PC-9 (cell line): ENCODE results near the gene TCEA3. TPM values are rescaled to one million over a fixed set of nuclear protein-coding genes. Genes with fewer than 3 reads are reported as not detected.

Experiments used
- BruUV-seq: library from RNA; stranded (reverse); fragments of 400-500 nt; replicated peaks from 2 replicates; lab custom pipeline; 2021; lab: Mats Ljungman, UMichigan
- CTCF ChIA-PET: fragments of 300-600 bp; sonication (Branson Sonifier 250); formaldehyde crosslinking; loops from one replicate; lab custom pipeline; 2022; ENCODE audit warnings: antibody characterized with exemption; lab: Charles Lee
- POLR2A ChIA-PET: fragments of 300-600 bp; sonication (Branson Sonifier 250); formaldehyde crosslinking; loops from one replicate; lab custom pipeline; 2022; ENCODE audit warnings: antibody characterized with exemption; ENCODE audit not compliant: unreplicated experiment; lab: Charles Lee
- DNase-seq, 2 experiments: peaks; one replicate each; pipeline versions ENCODE4 v3.0.0 to v3.0.0-alpha.2; 2015 to 2022; ENCODE audit warnings: mixed read lengths in 1 of 2
- H2AFZ ChIP-seq: fragments of 200-600 bp; sonication (generic); 2 replicates; pipeline ENCODE4 v1.8.1; 2017; ENCODE audit warnings: antibody characterized with exemption
- H3F3A ChIP-seq: fragments of 200-600 bp; sonication (generic); 2 replicates; pipeline ENCODE4 v1.8.1; 2017; ENCODE audit warnings: antibody characterized with exemption, mild to moderate bottlenecking, low read depth; ENCODE audit not compliant: insufficient read depth
- H3K27ac ChIP-seq: fragments of 200-600 bp; sonication (generic); 2 replicates; pipeline ENCODE4 v1.6.1; 2016; ENCODE audit warnings: mixed run types
- H3K27me3 ChIP-seq: fragments of 200-600 bp; sonication (generic); 2 replicates; pipeline ENCODE4 v1.6.1; 2016; ENCODE audit warnings: low read depth, mixed run types; ENCODE audit not compliant: insufficient read depth
- H3K36me3 ChIP-seq: fragments of 200-600 bp; sonication (generic); 2 replicates; pipeline ENCODE4 v1.6.1; 2016; ENCODE audit warnings: low read depth, mixed run types
- H3K4me1 ChIP-seq: fragments of 200-600 bp; sonication (generic); replicated peaks from 2 replicates; pipeline ENCODE4 v1.6.1; 2016; ENCODE audit warnings: mixed run types; ENCODE audit not compliant: insufficient read depth
- H3K4me2 ChIP-seq: fragments of 200-600 bp; sonication (generic); 2 replicates; pipeline ENCODE4 v1.6.1; 2017; ENCODE audit warnings: mixed run types
- H3K4me3 ChIP-seq: fragments of 200-600 bp; sonication (generic); 2 replicates; pipeline ENCODE4 v1.6.1; 2016; ENCODE audit warnings: mixed run types
- H3K79me2 ChIP-seq: fragments of 200-600 bp; sonication (generic); 2 replicates; pipeline ENCODE4 v1.6.1; 2017; ENCODE audit warnings: low read depth, mixed run types
- H3K9me2 ChIP-seq: fragments of 200-600 bp; sonication (generic); 2 replicates; pipeline ENCODE4 v1.8.1; 2017; ENCODE audit warnings: mild to moderate bottlenecking; ENCODE audit not compliant: insufficient read depth
- H3K9me3 ChIP-seq: fragments of 200-600 bp; sonication (generic); 2 replicates; pipeline ENCODE4 v1.8.1; 2016; ENCODE audit warnings: low read depth; ENCODE audit not compliant: insufficient read depth
- H4K20me1 ChIP-seq: fragments of 200-600 bp; sonication (generic); 2 replicates; pipeline ENCODE4 v1.8.1; 2017; ENCODE audit not compliant: insufficient read depth
- EZH2 ChIP-seq: fragments of 200-600 bp; sonication (generic); IDR thresholded peaks from 2 replicates; pipeline ENCODE4 v1.8.0; 2017; ENCODE audit warnings: antibody characterized with exemption, low read depth
- intact Hi-C: fragments of 100-400 bp; cut with micrococcal nuclease; formaldehyde crosslinking; loops from one replicate; pipeline ENCODE4 v1.10.0; 2022; ENCODE audit not compliant: unreplicated experiment
- total RNA-seq: library from RNA; stranded (reverse); gene quantifications from 2 replicates; pipeline ENCODE4 v1.2.3, GENCODE V29; 2021
- TF ChIP-seq, protein P1 (sequence below): fragments of 200-600 bp; sonication (generic); conservative IDR thresholded peaks from 2 replicates; pipeline ENCODE4 v1.6.1; 2017; ENCODE audit warnings: mixed run types, antibody characterized with exemption, mild to moderate bottlenecking, moderate library complexity

Gene TCEA3
- total RNA-seq, 1 experiment from 2014 or later, result 2.7 TPM

DNA sequence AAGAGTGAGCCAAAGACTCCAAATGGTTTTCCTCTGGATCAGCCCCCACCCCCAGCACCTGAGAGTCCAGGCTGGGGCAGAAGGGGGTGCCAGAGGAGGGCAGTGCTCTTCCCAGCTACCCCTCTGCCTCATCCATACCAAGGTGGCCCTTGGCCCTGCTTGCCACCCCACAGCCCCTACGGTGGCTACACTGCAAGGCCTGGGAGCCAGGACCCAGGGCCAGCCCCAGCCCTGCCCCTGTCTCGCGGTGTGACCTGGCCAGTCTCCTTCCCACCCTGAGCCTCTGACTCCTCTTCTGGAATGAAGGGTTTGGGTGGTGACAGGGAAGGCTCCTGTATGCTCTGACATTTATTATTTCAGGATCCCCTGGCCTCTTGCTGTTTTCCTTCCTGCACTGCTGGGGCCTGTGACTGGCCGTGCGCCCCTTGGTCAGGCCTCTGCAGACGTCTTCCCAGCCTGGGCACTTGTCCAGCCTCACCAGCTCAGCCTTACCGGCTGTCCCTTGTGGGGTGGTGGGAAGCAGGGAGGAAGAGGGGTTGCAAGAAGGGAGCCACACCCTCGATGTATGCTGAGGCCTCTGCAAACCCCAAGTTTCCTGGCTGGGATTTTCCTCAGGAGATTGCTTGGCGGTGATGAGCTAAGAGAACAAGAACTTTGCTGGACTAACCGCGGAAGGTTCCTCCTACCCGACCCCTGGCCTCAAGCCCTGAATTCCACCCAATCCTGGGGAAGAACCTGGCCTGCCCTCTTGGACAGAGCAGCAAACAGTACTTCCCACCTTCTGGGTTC is 45.9 kb upstream of the TCEA3 start:
- H3K4me1 ChIP-seq, result peaks cover 21% of the 10 kb centered on the region
- H3K79me2 ChIP-seq, result no peaks in the 10 kb centered on the region
- POLR2A ChIA-PET, result no interaction called here
- DNase-seq, result peak in 1 of 2 experiments; percentile 19
- peaks cover 8% of the 10 kb centered on the region; the same call in 1 of the 2 replicates for H3F3A ChIP-seq
- no TSS peak for BruUV-seq
- no peak overlapping the region for H2AFZ ChIP-seq
- H4K20me1 ChIP-seq, result no peaks in the 10 kb centered on the region
- no peaks in the 10 kb centered on the region for H3K27me3 ChIP-seq
- no peak overlapping the region for H3K27ac ChIP-seq
- CTCF ChIA-PET, result no interaction called here
- intact Hi-C loops, result no loop called here
- no peaks in the 10 kb centered on the region for H3K36me3 ChIP-seq
- H3K9me2 ChIP-seq, result no peaks in the 10 kb centered on the region
- no peak overlapping the region for H3K4me3 ChIP-seq
- no peak for TF ChIP-seq EZH2
- TF ChIP-seq, protein P1, sequence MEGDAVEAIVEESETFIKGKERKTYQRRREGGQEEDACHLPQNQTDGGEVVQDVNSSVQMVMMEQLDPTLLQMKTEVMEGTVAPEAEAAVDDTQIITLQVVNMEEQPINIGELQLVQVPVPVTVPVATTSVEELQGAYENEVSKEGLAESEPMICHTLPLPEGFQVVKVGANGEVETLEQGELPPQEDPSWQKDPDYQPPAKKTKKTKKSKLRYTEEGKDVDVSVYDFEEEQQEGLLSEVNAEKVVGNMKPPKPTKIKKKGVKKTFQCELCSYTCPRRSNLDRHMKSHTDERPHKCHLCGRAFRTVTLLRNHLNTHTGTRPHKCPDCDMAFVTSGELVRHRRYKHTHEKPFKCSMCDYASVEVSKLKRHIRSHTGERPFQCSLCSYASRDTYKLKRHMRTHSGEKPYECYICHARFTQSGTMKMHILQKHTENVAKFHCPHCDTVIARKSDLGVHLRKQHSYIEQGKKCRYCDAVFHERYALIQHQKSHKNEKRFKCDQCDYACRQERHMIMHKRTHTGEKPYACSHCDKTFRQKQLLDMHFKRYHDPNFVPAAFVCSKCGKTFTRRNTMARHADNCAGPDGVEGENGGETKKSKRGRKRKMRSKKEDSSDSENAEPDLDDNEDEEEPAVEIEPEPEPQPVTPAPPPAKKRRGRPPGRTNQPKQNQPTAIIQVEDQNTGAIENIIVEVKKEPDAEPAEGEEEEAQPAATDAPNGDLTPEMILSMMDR, result no peak
- no peaks in the 10 kb centered on the region for H3K9me3 ChIP-seq
- no peak overlapping the region for H3K4me2 ChIP-seq

DNA sequence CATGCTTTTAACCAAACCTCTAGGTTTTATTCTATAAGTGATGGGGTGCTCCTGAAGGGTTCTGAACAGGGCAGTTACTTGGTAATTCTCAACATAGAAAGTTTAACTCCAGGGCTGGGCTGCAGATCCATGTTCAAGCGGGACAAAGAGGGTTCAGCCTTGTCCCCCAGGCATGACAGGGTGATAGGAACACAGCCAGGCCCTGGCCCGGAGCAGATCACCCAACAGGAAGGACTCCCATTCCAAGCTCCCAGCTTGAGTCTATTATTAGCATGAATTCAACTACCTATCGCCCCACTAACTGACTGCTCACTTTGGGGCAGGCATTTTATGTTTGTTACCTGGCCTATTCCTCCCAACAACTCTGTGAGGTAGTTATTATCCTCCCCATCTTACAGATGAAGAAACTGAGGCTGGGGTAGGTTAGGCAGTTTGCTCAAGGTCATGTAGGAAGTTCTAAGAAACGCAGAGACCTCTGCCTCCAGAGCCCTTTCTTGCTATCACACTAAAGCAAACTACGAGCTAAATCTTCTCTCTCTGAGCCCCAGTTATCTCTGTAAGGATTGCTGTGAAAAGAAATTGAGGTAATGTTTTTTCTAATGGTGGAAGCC is 44.9 kb upstream of the TCEA3 start:
- DNase-seq, result no peak
- Histone ChIP-seq H2AFZ (no peak overlapping the region), H3K9me2 (no peaks in the 10 kb centered on the region), H3K9me3 (no peaks in the 10 kb centered on the region), H4K20me1 (no peaks in the 10 kb centered on the region), H3K4me3 (no peak overlapping the region), H3F3A (no peaks in the 10 kb centered on the region; the same call in 1 of the 2 replicates), H3K4me2 (no peak overlapping the region), H3K79me2 (no peaks in the 10 kb centered on the region), H3K36me3 (no peaks in the 10 kb centered on the region), H3K4me1 (peaks cover 11% of the 10 kb centered on the region), H3K27ac (no peak overlapping the region), H3K27me3 (no peaks in the 10 kb centered on the region)
- no TSS peak for BruUV-seq
- ChIA-PET CTCF (no interaction called here), POLR2A (interaction anchor here (0.7 kb wide), 1 partner anchor 21 kb away, joined by 3 read pairs; no protein-coding TSS in a partner anchor)
- intact Hi-C loops, result no loop called here
- TF ChIP-seq, protein P1, result no peak
- TF ChIP-seq EZH2, result no peak

DNA sequence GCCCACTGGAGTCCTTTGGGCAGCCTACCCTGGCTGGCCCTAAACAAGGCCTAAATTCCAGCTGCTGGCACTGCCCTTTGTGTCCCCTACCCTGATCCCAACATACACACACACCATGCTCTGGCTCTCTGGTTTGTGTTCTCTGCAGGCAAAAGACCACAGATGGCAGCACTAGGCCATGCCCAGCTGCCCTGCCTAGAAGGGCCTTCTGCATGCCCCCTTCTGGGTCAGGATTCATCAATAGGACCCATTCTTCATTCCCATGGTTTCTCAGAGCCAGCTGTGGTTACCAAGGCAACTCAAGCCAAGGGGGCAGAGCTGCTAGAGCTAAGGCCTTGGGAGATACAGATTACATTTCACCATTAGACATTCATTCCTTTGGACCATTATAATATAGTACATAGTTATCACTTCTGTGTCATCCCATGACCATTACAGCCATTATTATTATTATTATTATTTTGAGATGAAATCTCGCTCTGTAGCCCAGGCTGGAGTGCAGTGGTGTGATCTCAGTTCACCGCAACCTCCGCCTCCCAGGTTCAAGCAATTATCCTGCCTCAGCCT is 42.0 kb upstream of the TCEA3 start:
- Histone ChIP-seq H3K27ac (no peak overlapping the region), H2AFZ (no peak overlapping the region), H3K4me1 (no peaks in the 10 kb centered on the region), H3K4me2 (no peak overlapping the region), H3K27me3 (no peaks in the 10 kb centered on the region), H4K20me1 (no peaks in the 10 kb centered on the region), H3K36me3 (no peaks in the 10 kb centered on the region), H3K9me2 (no peaks in the 10 kb centered on the region), H3K4me3 (no peak overlapping the region), H3F3A (no peaks in the 10 kb centered on the region), H3K79me2 (no peaks in the 10 kb centered on the region), H3K9me3 (no peaks in the 10 kb centered on the region)
- POLR2A ChIA-PET, result interaction anchor here (0.7 kb wide), 1 partner anchor 166 kb away, joined by 3 read pairs; no protein-coding TSS in a partner anchor
- no TSS peak for BruUV-seq
- TF ChIP-seq, protein P1, result no peak
- no peak for TF ChIP-seq EZH2
- intact Hi-C loops, result no loop called here
- DNase-seq, result no peak
- CTCF ChIA-PET, result no interaction called here
